Loucy (cell line): ENCODE measurements around the gene NOX5.

Source experiments
- H2AFZ ChIP-seq: fragments of 200-600 bp; sonication (generic); 2 replicates; pipeline ENCODE4 v1.6.0; 2016; ENCODE audit warnings: antibody characterized with exemption, mild to moderate bottlenecking, low read length, moderate library complexity
- H3F3A ChIP-seq: fragments of 200-600 bp; 2 replicates; pipeline ENCODE4 v1.6.0; 2016; ENCODE audit warnings: antibody characterized with exemption, low read depth, mild to moderate bottlenecking
- H3K27me3 ChIP-seq: fragments of 200-600 bp; sonication (generic); 2 replicates; pipeline ENCODE4 v1.6.1; 2014; ENCODE audit warnings: low read length, mild to moderate bottlenecking; ENCODE audit not compliant: insufficient read depth, poor library complexity, severe bottlenecking
- H3K36me3 ChIP-seq: fragments of 200-600 bp; sonication (generic); 2 replicates; pipeline ENCODE4 v1.6.1; 2016; ENCODE audit warnings: low read length; ENCODE audit not compliant: insufficient read depth
- H3K4me1 ChIP-seq: fragments of 200-600 bp; sonication (generic); 2 replicates; pipeline ENCODE4 v1.5.1; 2014; ENCODE audit warnings: low read length, mild to moderate bottlenecking; ENCODE audit not compliant: insufficient read depth, poor library complexity, severe bottlenecking
- H3K4me2 ChIP-seq: fragments of 200-600 bp; sonication (generic); 2 replicates; pipeline ENCODE4 v1.6.0; 2014; ENCODE audit warnings: antibody characterized with exemption, low read length, low read depth, mild to moderate bottlenecking; ENCODE audit not compliant: poor library complexity, severe bottlenecking
- H3K4me3 ChIP-seq: fragments of 200-600 bp; sonication (generic); 2 replicates; pipeline ENCODE4 v1.5.1; 2014; ENCODE audit warnings: low read length, mild to moderate bottlenecking, mixed read lengths; ENCODE audit not compliant: poor library complexity, severe bottlenecking
- H3K79me2 ChIP-seq: fragments of 200-600 bp; sonication (generic); 2 replicates; pipeline ENCODE4 v1.6.1; 2014; ENCODE audit warnings: low read length; ENCODE audit not compliant: insufficient read depth
- H3K9ac ChIP-seq: fragments of 200-600 bp; sonication (generic); 2 replicates; pipeline ENCODE4 v1.6.0; 2014; ENCODE audit warnings: mild to moderate bottlenecking, low read depth, low read length, moderate library complexity; ENCODE audit not compliant: poor library complexity, severe bottlenecking
- H3K9me2 ChIP-seq: fragments of 200-600 bp; sonication (generic); replicated peaks from 2 replicates; pipeline ENCODE4 v1.6.1; 2016; ENCODE audit warnings: low read depth, low read length, mixed read lengths
- H3K9me3 ChIP-seq: fragments of 200-600 bp; sonication (generic); 2 replicates; pipeline ENCODE4 v1.6.1; 2014; ENCODE audit warnings: mild to moderate bottlenecking, antibody characterized with exemption, low read length, low read depth; ENCODE audit not compliant: insufficient read depth
- H4K20me1 ChIP-seq: fragments of 200-600 bp; sonication (generic); 2 replicates; pipeline ENCODE4 v1.6.0; 2014; ENCODE audit warnings: antibody characterized with exemption, low read length, mild to moderate bottlenecking; ENCODE audit not compliant: insufficient read depth, poor library complexity, severe bottlenecking
- EZH2phosphoT487 ChIP-seq: fragments of 200-600 bp; IDR thresholded peaks from 2 replicates; pipeline ENCODE4 v1.6.1; 2018; ENCODE audit warnings: antibody characterized with exemption, mild to moderate bottlenecking, moderate library complexity, borderline replicate concordance
- TF ChIP-seq, protein P1 (sequence below): fragments of 200-600 bp; sonication (generic); conservative IDR thresholded peaks from 2 replicates; pipeline ENCODE4 v1.5.1; 2014; ENCODE audit warnings: mild to moderate bottlenecking, antibody characterized with exemption, low read length

NOX5 gene

GRCh38 chr15:68984586-68984985 is 29.9 kb upstream of the NOX5 start:
- no peak overlapping the region for H3K9ac ChIP-seq
- H3K4me3 ChIP-seq = no peak overlapping the region
- no peaks in the 10 kb centered on the region for H3F3A ChIP-seq
- no peaks in the 10 kb centered on the region for H3K79me2 ChIP-seq
- no peaks in the 10 kb centered on the region for H4K20me1 ChIP-seq
- no peaks in the 10 kb centered on the region for H3K9me3 ChIP-seq
- H3K4me2 ChIP-seq = no peak overlapping the region
- H2AFZ ChIP-seq = no peak overlapping the region
- TF ChIP-seq, protein P1, sequence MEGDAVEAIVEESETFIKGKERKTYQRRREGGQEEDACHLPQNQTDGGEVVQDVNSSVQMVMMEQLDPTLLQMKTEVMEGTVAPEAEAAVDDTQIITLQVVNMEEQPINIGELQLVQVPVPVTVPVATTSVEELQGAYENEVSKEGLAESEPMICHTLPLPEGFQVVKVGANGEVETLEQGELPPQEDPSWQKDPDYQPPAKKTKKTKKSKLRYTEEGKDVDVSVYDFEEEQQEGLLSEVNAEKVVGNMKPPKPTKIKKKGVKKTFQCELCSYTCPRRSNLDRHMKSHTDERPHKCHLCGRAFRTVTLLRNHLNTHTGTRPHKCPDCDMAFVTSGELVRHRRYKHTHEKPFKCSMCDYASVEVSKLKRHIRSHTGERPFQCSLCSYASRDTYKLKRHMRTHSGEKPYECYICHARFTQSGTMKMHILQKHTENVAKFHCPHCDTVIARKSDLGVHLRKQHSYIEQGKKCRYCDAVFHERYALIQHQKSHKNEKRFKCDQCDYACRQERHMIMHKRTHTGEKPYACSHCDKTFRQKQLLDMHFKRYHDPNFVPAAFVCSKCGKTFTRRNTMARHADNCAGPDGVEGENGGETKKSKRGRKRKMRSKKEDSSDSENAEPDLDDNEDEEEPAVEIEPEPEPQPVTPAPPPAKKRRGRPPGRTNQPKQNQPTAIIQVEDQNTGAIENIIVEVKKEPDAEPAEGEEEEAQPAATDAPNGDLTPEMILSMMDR = no peak
- TF ChIP-seq EZH2phosphoT487 = no peak
- H3K4me1 ChIP-seq = no peaks in the 10 kb centered on the region
- H3K27me3 ChIP-seq = no peaks in the 10 kb centered on the region
- H3K9me2 ChIP-seq = no peaks in the 10 kb centered on the region
- H3K36me3 ChIP-seq = no peaks in the 10 kb centered on the region

- no peaks in the 10 kb centered on the region for H3K9me2 ChIP-seq
- no peaks in the 10 kb centered on the region for H3K9me3 ChIP-seq
- no peak overlapping the region for H3K4me3 ChIP-seq
- no peaks in the 10 kb centered on the region for H3K36me3 ChIP-seq
- TF ChIP-seq, protein P1 = no peak
- TF ChIP-seq EZH2phosphoT487 = no peak
- H4K20me1 ChIP-seq = no peaks in the 10 kb centered on the region
- no peak overlapping the region for H3K4me2 ChIP-seq
- no peak overlapping the region for H2AFZ ChIP-seq
- no peaks in the 10 kb centered on the region for H3F3A ChIP-seq
- H3K27me3 ChIP-seq = no peaks in the 10 kb centered on the region
- no peaks in the 10 kb centered on the region for H3K79me2 ChIP-seq
- H3K4me1 ChIP-seq = no peaks in the 10 kb centered on the region
- no peak overlapping the region for H3K9ac ChIP-seq
Measured at GRCh38 chr15:68985361-68985891, 29.1 kb upstream of the NOX5 start.

DNA sequence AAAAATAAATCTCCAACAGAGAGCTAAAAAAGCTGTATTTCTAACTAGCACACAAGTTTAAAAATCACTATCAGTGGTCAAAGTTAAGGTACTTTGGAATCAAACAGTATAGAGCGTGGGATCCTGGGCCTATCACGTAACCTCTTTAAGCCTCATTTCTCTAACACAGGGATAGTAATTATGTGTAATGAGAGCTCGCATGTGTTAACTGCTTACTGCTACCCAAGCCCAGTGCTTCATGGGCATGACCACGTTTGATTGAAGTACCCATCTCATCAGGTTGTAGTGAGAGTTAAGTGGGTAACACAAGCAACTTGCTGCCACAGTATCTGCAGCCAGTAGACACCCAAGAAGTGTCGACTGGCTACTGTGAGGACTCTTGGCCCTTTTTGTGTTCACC is 28.2 kb upstream of the NOX5 start:
- no peaks in the 10 kb centered on the region for H3K36me3 ChIP-seq
- no peak overlapping the region for H2AFZ ChIP-seq
- H3K79me2 ChIP-seq = no peaks in the 10 kb centered on the region
- no peaks in the 10 kb centered on the region for H3K9me2 ChIP-seq
- TF ChIP-seq, protein P1 = no peak
- TF ChIP-seq EZH2phosphoT487 = no peak
- no peaks in the 10 kb centered on the region for H3K27me3 ChIP-seq
- H3K4me3 ChIP-seq = no peak overlapping the region
- H4K20me1 ChIP-seq = no peaks in the 10 kb centered on the region
- no peak overlapping the region for H3K4me2 ChIP-seq
- no peaks in the 10 kb centered on the region for H3K9me3 ChIP-seq
- no peaks in the 10 kb centered on the region for H3F3A ChIP-seq
- H3K4me1 ChIP-seq = no peaks in the 10 kb centered on the region
- no peak overlapping the region for H3K9ac ChIP-seq
